Spleen (tissue), 11 donors: Measurements from ENCODE around the gene TTC12. TPM values are rescaled to one million over a fixed set of nuclear protein-coding genes. Genes with fewer than 3 reads are reported as not detected.

Experiments
- DNase-seq: peaks from one replicate; pipeline ENCODE4 v3.0.0-alpha.2; 2020
- H3K27ac ChIP-seq, 8 donors: fragments of 200-600 bp; sonication (generic) in 7 of 8; 1 replicate in 4 of 8; 2 replicates in 4 of 8; pipeline versions ENCODE4 v1.5.0 to v1.8.0; 2016 to 2021; ENCODE audit warnings: inconsistent platforms in 4 of 8, mild to moderate bottlenecking in 4 of 8, moderate library complexity in 1 of 8
- H3K27me3 ChIP-seq, 7 donors: fragments of 200-600 bp; sonication (generic) in 6 of 7; replicated peaks in 1 of 7; 1 replicate in 4 of 7; 2 replicates in 3 of 7; pipeline versions ENCODE4 v1.5.0 to v1.8.0; 2016 to 2021; ENCODE audit warnings: inconsistent platforms in 3 of 7, mild to moderate bottlenecking in 1 of 7
- H3K36me3 ChIP-seq, 6 donors: fragments of 200-600 bp; sonication (generic) in 5 of 6; 1 replicate in 4 of 6; 2 replicates in 2 of 6; pipeline versions ENCODE4 v1.5.0 to v1.8.0; 2016 to 2021; ENCODE audit warnings: inconsistent platforms in 2 of 6
- H3K4me1 ChIP-seq, 6 donors: fragments of 200-600 bp; sonication (generic) in 5 of 6; 1 replicate in 3 of 6; 2 replicates in 3 of 6; pipeline versions ENCODE4 v1.5.0 to v1.8.0; 2016 to 2021; ENCODE audit warnings: inconsistent platforms in 3 of 6
- H3K4me3 ChIP-seq, 8 donors: fragments of 200-600 bp; sonication (generic) in 7 of 8; 1 replicate in 4 of 8; 2 replicates in 4 of 8; pipeline versions ENCODE4 v1.5.0 to v1.8.0; 2016 to 2021; ENCODE audit warnings: inconsistent platforms in 4 of 8, mild to moderate bottlenecking in 4 of 8, moderate library complexity in 2 of 8
- H3K9me3 ChIP-seq, 8 donors: fragments of 200-600 bp; sonication (generic) in 7 of 8; 1 replicate in 4 of 8; 2 replicates in 4 of 8; pipeline versions ENCODE4 v1.5.0 to v1.8.0; 2016 to 2021; ENCODE audit warnings: inconsistent platforms in 4 of 8
- POLR2A ChIP-seq, 3 donors: fragments of 450-650 bp; IDR thresholded peaks; one replicate each; pipeline ENCODE4 v1.5.1; 2017; ENCODE audit warnings: antibody characterized with exemption in 3 of 3, mild to moderate bottlenecking in 1 of 3
- POLR2AphosphoS5 ChIP-seq, 3 donors: sonication (generic); formaldehyde crosslinking; IDR thresholded peaks; one replicate each; pipeline ENCODE4 v1.5.1; 2017; ENCODE audit warnings: antibody characterized with exemption in 3 of 3
- WGBS, 5 donors: extraction: QIAGEN DNeasy Blood & Tissue Kit in 3 of 5; methylation state at CpG; one replicate each; pipeline versions ENCODE4 v1.1.5 to v1.1.7; 2013 to 2018; 5-methylcytosine and 5-hydroxymethylcytosine counted together
- intact Hi-C: fragments of 100-400 bp; cut with DNase I; formaldehyde crosslinking; loops from one replicate; pipeline ENCODE4 v1.15.0; 2023; ENCODE audit warnings: low total_unique reads
- polyA plus RNA-seq, 3 donors: library from polyadenylated mRNA; stranded (reverse); fragments of 200-250 nt; gene quantifications; one replicate each; pipeline ENCODE4 v1.2.1, GENCODE V29; 2013
- total RNA-seq, 7 donors: library from RNA; depleted of rRNA in 3 of 7; stranded (reverse); fragments of >200 nt in 3 of 7; fragmentation: NEBNext Ultra II Directional in 4 of 7; extraction: Animal tissue kit (Norgen Biotek cat#: 25700) in 4 of 7; gene quantifications; one replicate each; pipeline versions ENCODE4 v1.1.0 to v1.2.1, GENCODE V29; 2016 to 2021
- TF ChIP-seq, protein P1 (sequence below), 11 experiments: fragments of 200-600 bp in 7 of 11; fragments of 450-650 bp in 4 of 11; sonication (generic) in 4 of 11; IDR thresholded peaks in 8 of 11; conservative IDR thresholded peaks in 3 of 11; 1 replicate in 7 of 11; 2 replicates in 4 of 11; pipeline versions ENCODE4 v1.4.0 to v1.8.0; 2016 to 2021; ENCODE audit warnings: antibody characterized with exemption in 11 of 11, inconsistent platforms in 4 of 11, mild to moderate bottlenecking in 1 of 11
- donor health status: healthy with polysubstance abuse.
- donor health status: DM: no; HTN: no; CAD: no; lungs with moderate emphysema.
- donor health status: DM: no; HTN: no; CAD: no.
- donor health status: Bipolar disorder and iron deficiency.
- donor health status: healthy.
- donor health status: DM: no; HTN: no; CAD: no.
- donor health status: DM: yes; HTN: yes; CAD: no.

The TTC12 gene
- total and polyA plus RNA-seq, 10 donors, result 4.2 to 29.8 (median 14.4) TPM

DNA sequence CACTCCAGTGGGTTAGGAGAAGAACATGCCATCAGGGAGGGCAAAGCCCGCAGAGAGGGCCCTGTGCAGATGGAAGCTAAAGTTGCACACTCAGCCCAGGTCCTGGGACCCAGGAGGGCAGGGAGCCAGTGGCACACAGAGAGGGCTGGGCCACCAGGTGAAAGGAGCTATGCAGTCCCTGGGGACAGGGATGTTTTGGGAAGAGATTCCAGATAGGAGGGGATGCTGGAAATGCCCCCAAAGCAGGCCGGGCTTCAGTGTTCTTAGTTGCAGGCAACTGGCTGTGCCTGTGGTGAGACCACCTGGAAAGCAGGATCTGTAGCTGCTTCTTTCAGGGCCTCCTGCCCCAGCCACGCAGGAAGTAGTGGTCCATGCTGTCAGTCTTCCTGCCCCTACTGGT is 92.8 kb downstream of the TTC12 start:
- intact Hi-C loops, result no loop called here
- 59 to 69% (median 63%) methylated on average over 1 to 3 of the region's 3 CpGs for WGBS, 5 donors
- no peaks in the 10 kb centered on the region for H3K9me3 ChIP-seq
- TF ChIP-seq POLR2A (IDR thresholded peaks at IDR 0.05) (no peak), POLR2AphosphoS5 (IDR thresholded peaks at IDR 0.05) (no peak)
- TF ChIP-seq, protein P1, sequence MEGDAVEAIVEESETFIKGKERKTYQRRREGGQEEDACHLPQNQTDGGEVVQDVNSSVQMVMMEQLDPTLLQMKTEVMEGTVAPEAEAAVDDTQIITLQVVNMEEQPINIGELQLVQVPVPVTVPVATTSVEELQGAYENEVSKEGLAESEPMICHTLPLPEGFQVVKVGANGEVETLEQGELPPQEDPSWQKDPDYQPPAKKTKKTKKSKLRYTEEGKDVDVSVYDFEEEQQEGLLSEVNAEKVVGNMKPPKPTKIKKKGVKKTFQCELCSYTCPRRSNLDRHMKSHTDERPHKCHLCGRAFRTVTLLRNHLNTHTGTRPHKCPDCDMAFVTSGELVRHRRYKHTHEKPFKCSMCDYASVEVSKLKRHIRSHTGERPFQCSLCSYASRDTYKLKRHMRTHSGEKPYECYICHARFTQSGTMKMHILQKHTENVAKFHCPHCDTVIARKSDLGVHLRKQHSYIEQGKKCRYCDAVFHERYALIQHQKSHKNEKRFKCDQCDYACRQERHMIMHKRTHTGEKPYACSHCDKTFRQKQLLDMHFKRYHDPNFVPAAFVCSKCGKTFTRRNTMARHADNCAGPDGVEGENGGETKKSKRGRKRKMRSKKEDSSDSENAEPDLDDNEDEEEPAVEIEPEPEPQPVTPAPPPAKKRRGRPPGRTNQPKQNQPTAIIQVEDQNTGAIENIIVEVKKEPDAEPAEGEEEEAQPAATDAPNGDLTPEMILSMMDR (IDR thresholded peaks at IDR 0.05 in 8 of 11, conservative IDR thresholded peaks at IDR 0.05 in 3 of 11), result no peak
- H3K4me1 ChIP-seq, result no peaks in the 10 kb centered on the region
- no peak overlapping the region for H3K27ac ChIP-seq
- no peak overlapping the region for H3K4me3 ChIP-seq
- H3K36me3 ChIP-seq, result no peaks in the 10 kb centered on the region
- DNase-seq, result peak; percentile 55
- H3K27me3 ChIP-seq, result no peaks in the 10 kb centered on the region

DNA sequence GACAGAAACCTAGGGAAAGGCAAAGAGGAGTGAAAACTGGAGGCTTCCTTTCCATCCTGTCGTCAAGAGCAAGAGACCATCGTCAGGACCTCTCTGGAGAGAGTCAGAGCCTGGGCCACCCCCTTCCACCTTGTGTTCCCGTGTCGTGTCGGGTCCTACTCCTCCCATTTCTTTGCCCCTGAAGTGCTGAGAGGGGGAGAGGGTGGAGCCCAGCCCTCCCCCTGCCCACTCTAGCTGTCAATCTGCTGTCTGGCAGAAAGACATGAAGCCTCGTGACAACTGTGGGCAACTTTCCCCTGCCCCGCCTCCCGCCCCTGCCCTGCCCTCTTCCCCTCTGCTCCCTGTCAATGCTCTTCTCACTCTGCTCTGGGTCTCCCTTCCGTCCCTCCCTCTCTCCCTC is 93.8 kb downstream of the TTC12 start:
- DNase-seq, result no peak
- Histone ChIP-seq H3K27ac (no peak overlapping the region), H3K36me3 (no peaks in the 10 kb centered on the region), H3K9me3 (no peaks in the 10 kb centered on the region), H3K4me3 (no peak overlapping the region), H3K4me1 (no peaks in the 10 kb centered on the region), H3K27me3 (no peaks in the 10 kb centered on the region)
- intact Hi-C loops, result no loop called here
- TF ChIP-seq POLR2AphosphoS5 (IDR thresholded peaks at IDR 0.05) (no peak), POLR2A (IDR thresholded peaks at IDR 0.05) (no peak)
- TF ChIP-seq, protein P1 (IDR thresholded peaks at IDR 0.05 in 8 of 11, conservative IDR thresholded peaks at IDR 0.05 in 3 of 11), result no peak
- WGBS, 5 donors, result 68 to 86% (median 73%) methylated on average over 9 of the region's 9 CpGs

DNA sequence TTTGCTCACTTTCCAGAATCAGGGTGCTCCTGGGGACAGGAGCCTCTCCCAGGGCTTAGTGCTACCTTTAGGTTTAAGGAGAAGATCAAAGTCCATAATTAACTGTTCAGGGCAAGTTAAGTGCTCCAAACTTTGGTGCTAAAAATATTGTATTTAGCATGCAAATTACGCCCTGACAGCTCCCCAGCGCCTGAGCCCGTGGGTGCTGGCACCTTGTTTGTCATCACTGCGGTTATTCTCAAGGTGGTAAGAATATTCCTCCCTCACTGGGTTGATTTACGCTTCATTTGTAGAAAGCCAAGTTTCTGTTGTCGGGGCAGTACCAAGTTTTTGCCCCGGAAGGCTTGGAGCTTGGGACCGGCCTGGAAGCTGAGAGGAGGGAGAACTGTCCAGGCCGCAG is 94.5 kb downstream of the TTC12 start:
- DNase-seq, result no peak
- Histone ChIP-seq H3K4me1 (no peaks in the 10 kb centered on the region), H3K27me3 (no peaks in the 10 kb centered on the region), H3K9me3 (no peaks in the 10 kb centered on the region), H3K27ac (no peak overlapping the region), H3K4me3 (no peak overlapping the region), H3K36me3 (no peaks in the 10 kb centered on the region)
- intact Hi-C loops, result no loop called here
- 71 to 90% (median 85%) methylated on average over 9 of the region's 9 CpGs for WGBS, 5 donors
- TF ChIP-seq POLR2A (IDR thresholded peaks at IDR 0.05) (no peak), POLR2AphosphoS5 (IDR thresholded peaks at IDR 0.05) (no peak)
- TF ChIP-seq, protein P1 (IDR thresholded peaks at IDR 0.05 in 8 of 11, conservative IDR thresholded peaks at IDR 0.05 in 3 of 11), result no peak

DNA sequence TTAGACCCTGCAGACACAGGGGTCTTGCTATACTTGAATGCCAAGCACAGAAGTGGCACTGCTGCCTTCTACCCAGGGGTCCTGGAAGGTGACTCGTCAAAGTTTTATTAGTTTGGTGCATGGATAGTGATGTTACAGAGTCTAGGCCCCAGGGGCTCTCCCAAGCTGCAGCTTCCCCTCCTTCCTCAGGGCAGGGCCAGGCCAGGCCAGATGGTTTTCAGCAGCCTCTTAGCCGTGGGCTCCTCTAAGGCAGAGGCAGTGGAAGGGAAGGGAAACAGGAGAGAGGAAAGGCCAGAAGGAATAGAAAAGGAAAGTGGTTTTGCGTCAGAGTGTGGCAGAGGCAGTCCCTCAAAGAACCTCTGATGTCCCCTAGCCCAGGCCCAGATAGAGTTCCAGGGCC is 95.1 kb downstream of the TTC12 start:
- WGBS, 5 donors, result 77 to 88% (median 82%) methylated on average over 3 of the region's 3 CpGs

More for the DNA sequence above, 95.1 kb downstream of the TTC12 start:
- TF ChIP-seq POLR2AphosphoS5 (IDR thresholded peaks at IDR 0.05), result no peak
- TF ChIP-seq, protein P1 (IDR thresholded peaks at IDR 0.05 in 8 of 11, conservative IDR thresholded peaks at IDR 0.05 in 3 of 11), result no peak
- no peak for TF ChIP-seq POLR2A (IDR thresholded peaks at IDR 0.05)
- intact Hi-C loops, result no loop called here
- no peaks in the 10 kb centered on the region for H3K27me3 ChIP-seq
- no peak overlapping the region for H3K4me3 ChIP-seq
- H3K9me3 ChIP-seq, result no peaks in the 10 kb centered on the region
- DNase-seq, result no peak
- no peaks in the 10 kb centered on the region for H3K36me3 ChIP-seq
- no peak overlapping the region for H3K27ac ChIP-seq
- no peaks in the 10 kb centered on the region for H3K4me1 ChIP-seq
